ENCODE data around the gene GALNT11.

Gene GALNT11

DNA sequence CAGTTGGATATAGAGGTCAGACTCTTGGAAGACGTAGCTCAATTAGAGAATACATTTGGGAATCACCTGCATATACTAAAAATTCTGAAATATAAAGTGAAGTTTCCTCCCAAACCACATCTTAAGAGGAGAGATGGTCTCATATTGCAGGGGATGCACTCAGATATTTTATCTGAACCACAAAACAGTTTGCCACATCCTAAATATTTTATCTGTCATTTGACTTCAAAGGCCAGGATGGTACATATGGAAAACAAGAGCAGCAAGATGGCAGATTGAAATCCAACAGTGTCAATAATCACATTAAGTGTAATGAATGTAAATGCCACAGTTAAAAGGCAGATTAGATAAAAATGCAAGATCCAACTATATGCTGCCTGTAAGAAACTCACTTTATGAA, 97.1 kb downstream of the GALNT11 start:
- DNase-seq = no peak

DNA sequence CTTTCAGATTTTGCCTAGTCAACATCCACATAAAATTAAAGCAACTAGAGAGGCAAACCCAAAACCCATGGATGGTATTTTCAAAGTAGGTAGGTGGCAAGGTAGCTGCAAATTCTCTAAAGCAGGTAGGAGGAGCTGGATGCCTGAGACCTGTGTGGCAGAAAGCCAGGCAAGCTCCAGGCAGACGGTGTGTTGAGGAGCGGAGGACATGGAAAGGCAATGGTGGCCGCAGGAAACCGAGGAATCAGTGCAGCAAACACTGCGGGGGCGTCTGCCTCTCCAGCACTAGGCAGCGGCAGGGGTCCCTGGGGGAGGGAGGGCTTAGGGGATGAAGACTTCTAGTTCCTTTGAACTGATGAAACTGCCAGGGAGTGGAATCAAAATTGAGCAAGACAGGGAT, 101.3 kb downstream of the GALNT11 start:
- no peak for DNase-seq

DNA sequence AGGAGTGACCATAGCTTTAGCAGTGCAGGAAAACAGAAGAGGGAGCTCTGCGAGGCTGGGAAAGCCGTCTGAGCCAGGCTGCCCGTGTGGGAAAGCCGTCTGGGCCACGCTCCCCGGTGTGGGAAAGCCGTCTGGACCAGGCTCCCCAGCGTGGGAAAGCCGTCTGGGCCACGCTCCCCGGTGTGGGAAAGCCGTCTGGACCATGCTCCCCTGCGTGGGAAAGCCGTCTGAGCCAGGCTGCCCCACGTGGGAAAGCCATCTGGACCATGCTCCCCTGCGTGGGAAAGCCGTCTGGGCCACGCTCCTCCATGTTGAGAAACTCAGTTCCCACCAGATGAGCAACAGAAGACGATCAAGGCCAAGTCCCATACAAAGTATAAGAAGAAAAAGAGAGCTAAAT, 101.8 kb downstream of the GALNT11 start:
- DNase-seq = no peak

DNA sequence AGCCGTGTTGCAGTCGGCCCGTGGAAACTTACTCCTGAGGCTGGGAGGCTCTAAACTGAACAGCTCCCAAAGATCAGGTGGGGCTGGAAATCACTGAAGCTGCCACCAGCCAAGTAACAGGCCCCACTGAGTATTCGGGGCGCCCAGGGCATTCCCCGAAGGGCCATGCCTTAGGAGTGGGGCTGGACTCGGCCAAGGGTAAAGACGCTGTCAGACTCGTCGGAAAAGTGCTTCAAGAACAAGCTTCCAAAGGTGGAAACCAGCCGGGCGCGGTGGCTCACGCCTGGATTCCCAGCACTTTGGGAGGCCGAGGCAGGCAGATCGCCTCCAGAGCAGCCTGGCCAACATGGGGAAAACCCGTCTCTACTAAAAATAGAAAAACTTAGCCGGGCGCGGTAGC, 102.8 kb downstream of the GALNT11 start:
- DNase-seq = no peak

DNA sequence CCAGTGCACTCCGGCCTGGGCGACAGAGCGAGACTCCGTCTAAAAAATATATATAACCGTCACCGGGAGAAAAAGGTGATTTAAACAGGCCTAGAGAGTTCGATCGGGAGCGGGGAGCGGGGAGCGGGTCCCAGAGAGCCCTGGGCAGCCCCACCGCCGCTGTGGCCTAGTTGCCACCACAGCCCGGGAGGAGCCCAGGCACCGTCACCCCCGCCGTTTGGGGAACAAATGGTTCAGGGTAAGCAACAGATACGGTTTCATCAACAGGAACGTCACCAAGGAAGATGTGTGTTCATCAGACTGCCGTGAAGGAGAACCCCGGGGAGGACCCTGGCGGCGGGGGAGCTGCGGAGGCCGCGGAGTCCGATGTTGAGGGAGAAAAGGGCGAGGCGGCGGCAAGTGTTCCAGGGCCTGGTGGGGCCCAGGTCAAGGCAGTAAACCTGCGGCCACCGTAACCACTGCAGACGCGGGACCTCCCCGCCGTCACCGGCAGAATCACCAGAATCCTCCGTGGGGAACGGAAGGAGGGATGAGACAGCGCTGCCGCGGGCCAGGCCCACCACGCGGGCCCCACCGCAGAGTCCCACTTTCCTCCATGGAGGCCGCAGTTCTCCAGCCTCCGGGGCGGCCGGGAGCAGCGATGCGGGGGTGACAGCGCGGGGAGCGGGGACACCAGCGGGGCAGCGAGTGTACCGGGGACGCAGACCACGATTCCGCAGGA, 103.4 kb downstream of the GALNT11 start:
- no peak for DNase-seq

DNA sequence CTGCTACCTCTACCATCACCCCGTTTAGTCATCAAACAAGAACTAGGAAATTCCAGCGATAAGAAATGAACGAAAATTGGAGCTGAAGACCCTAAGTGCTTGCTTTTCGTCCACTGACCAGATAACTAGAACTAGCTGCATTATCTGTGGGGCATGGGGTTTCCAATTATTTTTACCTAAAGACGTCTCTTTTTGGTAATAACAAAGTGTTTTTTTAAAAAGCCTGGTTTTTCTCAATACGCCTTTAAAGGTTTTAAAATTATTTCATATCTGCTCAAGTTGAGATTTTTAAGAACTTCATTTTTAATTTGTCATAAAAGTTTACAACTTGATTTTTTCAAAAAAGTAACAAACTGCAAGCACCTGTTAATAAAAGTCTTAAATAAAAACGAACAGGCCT, 104.2 kb downstream of the GALNT11 start:
- no peak for DNase-seq

DNA sequence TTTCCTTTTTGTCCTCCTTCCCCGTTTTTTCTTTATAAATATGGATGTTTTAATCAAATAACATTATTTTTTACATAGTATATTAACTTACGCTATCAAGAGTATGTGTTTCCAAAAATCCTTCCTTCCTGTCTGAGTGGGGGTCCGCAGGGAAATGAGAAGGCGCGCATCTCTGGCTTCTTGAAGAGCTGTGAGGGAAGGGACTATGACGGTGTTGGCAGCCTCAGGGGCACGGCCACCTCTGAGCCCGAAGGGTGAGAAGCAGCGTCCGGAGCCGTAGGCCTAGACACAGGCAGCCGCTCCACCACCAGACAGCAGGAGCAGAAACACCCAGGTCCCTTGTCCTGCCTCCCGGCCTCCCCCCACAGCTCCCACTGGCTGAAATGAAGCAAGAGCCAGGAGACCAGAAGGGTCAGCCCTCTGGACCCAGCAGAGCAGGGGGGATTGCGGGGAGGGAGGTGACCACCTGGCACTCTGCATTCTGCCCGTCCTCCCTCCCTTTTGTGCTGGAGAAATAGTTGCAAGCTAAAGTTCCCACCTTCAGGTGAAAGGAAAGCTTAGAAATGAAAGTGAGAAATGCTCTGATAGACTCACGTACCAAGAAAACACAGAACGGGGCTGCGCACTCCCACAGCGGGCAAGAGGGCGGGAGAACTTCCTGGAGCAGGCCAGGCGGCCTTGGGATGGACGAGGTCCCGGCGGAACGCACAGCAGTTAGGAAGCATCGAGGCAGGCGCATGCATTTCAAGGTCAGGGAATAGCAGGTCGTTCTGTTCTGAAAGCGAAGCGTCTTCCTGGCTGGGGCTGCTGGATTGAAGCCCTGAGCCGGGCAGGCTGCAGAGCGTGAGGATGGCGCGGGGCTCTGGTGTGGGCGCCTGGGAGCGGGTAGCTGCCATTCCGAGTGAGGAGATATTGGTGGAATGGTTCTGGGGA, 105.5 kb downstream of the GALNT11 start:
- DNase-seq = no peak

DNA sequence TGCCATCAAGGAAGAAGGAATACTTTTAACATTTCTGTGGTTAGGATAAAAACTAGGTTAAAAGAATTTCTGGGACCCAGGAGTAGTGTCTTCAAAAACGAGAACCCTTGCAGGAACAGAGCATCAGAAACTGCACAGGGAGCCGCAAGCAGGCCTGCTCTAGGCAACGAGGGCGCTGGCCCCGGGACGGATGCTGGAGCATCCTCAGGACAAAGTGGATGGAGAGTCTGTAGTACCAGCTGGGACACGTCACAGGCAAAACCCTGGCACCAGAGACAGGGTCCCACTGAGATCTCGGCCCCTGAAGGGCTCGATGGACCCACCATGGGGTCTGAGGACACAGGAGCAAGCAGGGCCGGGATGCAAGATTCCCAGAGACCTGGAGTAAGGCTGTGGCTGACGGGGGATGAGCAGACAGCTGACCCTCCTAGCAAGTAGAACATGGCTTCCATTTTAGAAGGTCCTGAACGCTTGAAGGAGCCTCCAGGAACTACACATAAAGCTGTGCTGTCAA, 106.6 kb downstream of the GALNT11 start:
- DNase-seq = no peak

DNA sequence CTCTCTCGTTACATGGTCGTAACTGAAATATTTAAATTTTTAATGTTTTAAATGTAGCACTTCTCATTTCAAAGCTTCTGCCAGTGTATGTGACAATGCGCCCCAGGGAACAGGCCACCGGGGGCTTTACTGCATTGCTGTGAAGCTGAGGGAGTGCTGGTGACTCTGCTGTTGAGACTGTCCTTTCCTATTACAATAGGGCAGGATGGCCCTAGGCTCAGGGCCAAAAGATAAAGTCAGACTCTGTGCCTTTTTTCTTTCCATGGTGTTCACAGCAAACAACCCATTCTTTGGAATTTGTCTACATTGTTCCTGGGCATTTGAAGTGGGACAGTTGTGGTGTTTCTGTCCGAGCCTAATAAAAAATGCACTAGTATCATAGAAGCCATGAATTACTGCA, 107.3 kb downstream of the GALNT11 start:
- DNase-seq = no peak

DNA sequence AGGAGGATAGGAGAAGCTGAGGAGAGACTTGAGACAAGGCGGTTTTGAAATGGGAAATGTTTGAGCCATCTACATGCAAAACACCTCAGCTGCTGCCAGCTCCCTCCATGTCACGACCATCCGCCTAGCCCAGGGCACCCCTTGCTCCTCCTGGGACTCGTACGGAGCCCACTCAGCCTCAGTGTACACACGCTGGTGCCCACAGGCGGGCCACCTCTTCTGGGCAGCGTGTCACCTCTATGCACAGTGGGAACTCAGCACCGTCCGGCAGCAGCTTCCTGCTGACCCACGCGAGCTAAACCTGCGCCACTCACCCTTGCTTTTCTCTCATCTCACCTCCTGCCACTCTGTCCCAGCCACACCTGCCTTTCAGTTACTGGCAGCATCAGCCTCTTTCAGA, 108.3 kb downstream of the GALNT11 start:
- DNase-seq = no peak

DNA sequence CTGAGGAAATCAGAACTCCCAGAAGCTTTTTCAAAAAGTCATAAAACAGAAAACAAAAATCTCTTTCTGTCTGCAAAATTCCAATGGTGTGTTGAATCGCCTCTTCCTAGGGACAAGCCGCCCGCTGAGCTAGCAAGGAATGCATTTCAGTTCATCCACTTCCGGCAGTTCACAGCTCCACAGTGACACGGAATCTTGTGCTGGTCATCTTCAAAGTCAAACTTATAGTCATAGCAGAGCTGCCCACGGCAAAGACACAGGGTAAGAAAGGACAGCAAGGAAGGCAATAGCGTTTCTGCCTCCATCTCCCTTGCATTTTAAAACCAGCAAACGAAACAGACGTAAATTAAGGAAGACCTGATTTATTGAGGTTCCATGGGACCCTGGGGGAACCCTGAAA, 111.2 kb downstream of the GALNT11 start:
- DNase-seq = no peak

DNA sequence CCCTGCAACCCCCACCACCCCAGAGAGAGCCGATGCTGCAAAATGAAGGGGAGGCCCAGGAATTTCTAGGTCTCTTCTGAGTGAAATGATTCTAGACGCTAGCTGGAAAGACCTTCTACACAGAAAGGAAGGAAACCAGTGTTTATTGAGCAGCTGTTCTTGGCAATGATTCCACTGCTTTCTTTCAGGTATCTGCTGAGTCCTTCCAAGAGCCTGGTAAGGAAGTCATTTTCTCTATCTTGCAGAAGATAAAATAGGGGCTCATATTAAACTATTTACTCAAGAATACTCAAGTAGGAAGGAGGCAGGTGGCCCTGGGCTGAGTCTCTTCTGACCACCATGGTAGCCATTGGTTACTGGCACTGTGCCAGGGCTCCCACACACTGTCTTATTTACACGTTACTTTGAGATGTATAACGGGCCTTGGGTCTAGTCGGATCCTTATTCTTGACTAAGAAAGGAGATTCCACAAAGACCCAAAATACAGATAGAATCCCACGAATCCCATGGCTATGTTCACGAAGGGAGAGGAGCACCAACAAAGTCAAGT, 112.1 kb downstream of the GALNT11 start:
- no peak for DNase-seq

DNA sequence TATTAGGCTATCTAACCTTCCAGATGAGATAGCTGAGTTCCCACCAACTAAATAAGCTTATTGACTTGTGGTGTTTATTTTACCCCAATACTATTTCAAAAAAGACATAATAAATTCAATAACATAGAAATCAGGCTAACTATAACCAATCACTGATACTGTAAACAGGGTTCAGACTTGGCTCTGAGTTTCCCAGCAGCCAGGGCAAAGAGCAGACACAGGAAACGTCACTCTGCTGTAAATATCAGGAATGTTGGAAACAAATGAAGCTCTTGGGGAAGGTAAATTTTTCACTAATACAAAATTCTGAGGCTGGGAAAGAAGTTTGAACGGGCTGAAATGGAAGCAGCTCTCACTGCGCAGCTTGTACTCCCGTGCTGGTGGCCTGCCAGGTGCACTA, 114.6 kb downstream of the GALNT11 start:
- DNase-seq = no peak

DNA sequence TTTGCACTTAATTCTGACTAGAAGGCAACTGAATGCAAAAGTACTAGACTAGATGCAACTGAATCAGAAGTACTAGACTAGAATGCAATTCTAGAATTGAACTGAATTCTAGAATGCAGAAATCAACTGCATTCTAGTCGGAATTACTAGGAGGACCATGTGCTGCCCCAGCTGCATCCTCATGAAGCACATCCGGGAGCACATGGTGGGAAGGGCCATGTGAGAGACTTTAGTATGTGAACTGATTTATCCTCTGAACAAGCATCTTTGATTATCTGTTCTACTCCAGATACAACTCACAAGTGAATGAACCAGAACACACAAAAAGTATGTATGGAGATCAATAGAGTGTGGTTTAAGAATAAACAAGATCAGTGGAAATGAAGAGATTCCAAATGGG, 115.1 kb downstream of the GALNT11 start:
- no peak for DNase-seq

DNA sequence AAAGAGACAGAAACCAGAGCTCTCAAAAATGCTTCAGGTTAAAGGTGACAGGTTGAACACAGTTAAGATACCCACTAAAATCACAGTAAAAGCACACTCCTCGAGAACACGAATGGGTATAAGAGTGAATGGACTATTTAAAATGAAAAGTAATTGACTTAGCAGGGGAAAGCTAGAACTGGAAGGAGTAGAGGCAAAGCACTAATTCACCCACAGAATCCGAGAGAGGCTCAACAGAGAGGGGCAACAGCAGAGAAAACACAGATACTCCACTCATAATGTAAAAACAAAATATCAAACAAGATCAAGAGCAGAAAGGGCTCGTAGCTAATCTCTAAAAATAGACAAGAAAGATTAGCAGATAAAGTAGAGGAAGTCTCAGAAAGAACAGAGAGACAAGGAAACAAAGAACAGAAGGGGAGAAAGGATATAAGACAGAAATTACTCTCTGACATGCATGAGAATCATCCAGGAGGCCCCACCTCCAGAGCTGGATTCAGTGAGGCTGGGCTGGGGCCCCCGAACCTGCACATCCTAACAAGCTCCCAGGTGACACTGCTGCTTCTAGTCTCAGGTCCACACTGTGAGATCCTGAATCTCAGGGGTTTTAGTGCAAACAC, 117.6 kb downstream of the GALNT11 start:
- DNase-seq = no peak

DNA sequence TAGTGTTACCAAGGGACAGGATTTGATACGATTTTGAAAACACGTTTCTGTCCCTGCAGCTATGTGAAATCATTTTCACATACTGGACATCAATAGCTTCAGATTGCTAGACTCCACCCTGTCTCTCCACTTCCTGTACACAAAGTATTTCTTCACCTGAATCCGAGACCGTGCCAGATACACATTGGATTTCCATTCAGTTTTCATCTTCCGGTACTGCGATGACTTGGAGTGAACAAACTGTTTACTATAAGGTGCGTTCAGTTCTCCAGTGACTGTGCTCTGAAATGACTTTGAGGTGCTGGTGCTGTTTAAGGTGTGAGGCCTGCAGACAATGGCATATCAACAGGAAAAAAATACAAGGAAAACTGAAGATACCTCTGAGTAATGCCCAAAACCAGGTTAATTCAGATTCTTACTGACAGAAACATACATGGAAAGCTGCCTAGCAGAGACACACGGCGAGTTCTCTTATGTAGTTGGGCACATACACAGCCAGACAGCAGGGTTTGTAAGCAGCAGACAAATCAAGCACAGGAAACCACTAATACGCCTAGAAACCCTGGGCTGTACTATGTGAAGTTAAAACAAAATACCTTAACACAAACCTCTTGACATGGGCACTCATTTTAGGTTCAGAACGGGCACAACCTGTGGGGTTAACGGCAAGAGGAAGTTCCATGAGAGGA, 119.2 kb downstream of the GALNT11 start:
- no peak for DNase-seq

DNA sequence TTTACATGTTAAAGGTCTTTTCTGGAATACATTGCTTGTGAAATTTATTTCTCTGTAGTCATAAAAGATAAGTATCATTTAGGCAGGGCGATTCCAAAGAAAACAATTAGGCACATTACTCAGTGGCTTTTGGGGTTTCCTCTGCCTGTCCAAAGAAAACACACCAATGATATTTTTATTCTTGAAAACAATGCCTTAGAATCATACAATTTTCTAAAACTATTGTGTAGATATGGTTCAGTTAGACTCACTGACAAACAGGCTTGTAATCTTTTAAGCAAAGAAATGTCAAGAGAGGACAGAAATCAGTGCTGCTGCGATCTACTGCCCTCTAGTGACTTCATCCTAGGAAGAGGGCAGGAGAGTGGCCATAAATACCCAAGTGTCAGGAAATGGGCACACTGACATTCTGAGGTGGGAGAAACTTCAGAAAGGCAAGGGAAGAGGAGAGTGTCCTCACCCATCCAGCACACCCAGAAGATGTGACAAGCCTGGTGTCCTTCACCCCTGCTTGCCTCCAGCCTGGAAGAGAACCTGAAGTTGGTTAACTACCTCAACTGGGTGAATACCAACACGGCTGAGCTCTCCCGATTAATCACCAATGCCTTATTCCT, 120.5 kb downstream of the GALNT11 start:
- DNase-seq = peak; percentile 39

DNA sequence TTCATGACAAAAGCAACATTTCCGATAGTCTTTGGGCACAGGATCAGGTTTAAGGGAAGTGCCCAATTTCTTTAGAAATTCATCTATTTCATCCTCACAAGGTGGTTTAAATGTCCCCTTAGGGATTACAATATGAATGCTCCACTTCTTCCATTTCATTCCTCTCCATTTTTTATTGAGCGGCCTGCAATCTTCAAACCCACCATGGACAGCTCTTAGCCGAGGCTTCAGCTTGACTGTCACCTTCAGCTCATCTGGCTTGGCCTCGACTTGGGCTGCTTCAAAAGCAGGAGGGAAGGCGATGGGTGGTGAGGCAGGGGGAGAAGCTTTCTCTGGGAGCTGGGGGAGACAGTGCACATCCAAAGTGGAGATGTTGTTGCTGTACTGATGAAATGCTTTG, 123.2 kb downstream of the GALNT11 start:
- DNase-seq = no peak

DNA sequence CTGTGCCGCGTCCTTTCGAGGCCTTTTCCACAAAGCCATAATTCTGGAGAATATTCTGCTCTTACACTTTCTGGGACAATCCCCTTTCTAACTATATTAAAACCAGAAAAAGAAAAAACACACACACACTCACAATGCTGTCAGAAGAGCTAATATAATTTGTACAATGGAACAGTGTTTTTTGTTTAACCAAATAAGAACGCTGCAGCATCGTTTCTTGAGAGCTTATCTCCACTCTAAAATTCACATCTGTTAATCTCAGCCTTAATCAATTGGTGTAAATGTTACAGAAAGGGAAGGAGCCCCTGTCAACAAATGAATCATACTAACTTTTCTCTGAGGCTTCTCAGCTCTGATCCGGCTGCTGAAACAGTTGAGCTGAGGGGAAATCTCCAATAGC, 123.9 kb downstream of the GALNT11 start:
- no peak for DNase-seq

DNA sequence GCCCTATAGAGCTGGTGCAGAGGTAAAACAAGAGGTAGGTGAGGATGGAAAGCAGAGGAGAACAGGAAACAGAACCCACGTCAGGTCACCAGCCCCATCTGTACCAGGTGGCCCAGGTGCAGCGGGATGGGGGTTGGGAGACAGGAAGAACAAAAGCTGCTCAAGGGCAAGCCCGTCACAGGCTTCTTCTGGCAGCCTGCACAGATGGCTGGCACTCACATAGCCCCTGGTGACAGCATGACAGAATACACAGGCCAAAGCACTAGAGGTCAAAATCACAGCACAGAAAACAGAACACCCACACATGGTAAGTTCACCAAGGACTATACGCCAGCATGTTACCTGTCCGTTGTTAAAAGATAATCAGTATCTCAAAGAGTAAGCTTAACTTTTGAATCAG, 126.8 kb downstream of the GALNT11 start:
- no peak for DNase-seq

DNA sequence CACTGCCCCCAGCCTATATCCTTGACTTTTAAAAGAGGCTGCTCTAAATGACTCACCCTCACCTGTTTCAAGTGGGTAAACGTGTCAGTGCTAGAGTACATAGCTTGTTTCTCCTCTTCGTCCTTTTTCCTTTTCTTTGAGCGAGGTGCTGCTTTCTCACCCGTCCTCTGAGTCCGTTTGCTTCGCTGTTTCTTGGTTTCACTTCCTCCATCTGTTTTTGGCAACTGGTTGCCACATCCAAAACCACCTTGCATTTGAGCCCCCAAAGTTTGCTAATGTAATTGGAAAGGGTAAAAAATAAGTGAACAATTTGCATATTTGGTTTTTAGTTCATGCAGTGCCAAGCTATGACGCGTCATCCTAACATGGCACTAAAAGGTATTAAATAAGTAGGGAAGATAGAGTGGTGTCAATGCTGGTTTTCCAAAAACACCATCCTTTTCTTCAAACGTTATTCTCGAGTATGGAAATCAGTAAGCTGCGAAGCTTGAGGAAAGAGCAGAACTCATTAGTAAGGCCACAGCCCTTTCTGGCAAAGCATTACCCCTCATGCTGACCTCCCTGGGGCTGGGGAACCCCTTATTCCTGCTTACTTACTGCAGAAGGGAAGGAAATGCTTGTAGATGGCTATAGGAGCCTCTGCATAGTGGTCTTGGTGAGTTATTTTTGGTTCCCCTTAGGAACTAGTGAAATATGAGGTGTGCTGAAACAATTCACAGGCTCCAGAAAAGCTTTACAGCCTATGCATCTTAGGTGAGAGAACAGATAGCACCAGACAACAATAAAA, 133.5 kb downstream of the GALNT11 start:
- DNase-seq = no peak
